ENCODE measurements around the gene CLC.

- TF ChIP-seq CTCF (IDR thresholded peaks at IDR 0.05) (no peak), ATF1 (CRISPR knock-in tag; IDR thresholded peaks at IDR 0.05) (no peak), E2F4 (CRISPR knock-in tag; IDR thresholded peaks at IDR 0.05; ENCODE audit: borderline replicate concordance, low read depth) (no peak), MXD4 (CRISPR knock-in tag; IDR thresholded peaks at IDR 0.05; ENCODE audit: borderline replicate concordance) (no peak), RORB (CRISPR knock-in tag; IDR thresholded peaks at IDR 0.05) (no peak), NR3C1 (CRISPR knock-in tag; conservative IDR thresholded peaks at IDR 0.05; ENCODE audit: low read depth) (no peak)
- TF ChIP-seq, protein P1, sequence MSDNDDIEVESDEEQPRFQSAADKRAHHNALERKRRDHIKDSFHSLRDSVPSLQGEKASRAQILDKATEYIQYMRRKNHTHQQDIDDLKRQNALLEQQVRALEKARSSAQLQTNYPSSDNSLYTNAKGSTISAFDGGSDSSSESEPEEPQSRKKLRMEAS (CRISPR knock-in tag; IDR thresholded peaks at IDR 0.05), result no peak
Observed at GRCh38 chr19:39701291-39701690, 36.5 kb downstream of the CLC start.

Measured in WTC11 (cell line).